Cerebellar cortex (tissue), 1 donor: Measurements from ENCODE around the gene MYOD1.
A peak's percentile ranks its signal among the peaks of the same experiment; 100 is the strongest.

Source experiments
- DNase-seq: peaks from one replicate; pipeline ENCODE4 v3.0.0-alpha.2; 2015; ENCODE audit warnings: low spot score

The MYOD1 gene

DNA sequence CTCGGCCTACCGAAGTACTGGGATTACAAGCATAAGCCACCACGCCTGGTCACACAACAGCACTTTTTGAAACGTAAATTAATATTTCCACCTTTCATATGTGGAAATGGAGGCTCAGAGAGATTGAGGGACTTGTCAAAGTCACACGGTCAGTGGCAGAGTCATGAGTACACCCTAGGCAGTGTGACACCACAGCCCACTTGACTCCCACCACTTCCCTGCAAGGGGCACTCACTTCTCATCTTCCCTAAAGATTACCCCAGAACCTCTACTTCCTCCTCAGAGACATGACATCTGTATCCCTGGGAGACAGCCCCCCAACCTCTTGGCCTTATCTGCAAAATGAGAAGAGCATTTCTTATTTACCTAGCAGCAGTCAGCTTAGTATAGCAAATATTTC, 16.5 kb upstream of the MYOD1 start:
- DNase-seq = no peak

DNA sequence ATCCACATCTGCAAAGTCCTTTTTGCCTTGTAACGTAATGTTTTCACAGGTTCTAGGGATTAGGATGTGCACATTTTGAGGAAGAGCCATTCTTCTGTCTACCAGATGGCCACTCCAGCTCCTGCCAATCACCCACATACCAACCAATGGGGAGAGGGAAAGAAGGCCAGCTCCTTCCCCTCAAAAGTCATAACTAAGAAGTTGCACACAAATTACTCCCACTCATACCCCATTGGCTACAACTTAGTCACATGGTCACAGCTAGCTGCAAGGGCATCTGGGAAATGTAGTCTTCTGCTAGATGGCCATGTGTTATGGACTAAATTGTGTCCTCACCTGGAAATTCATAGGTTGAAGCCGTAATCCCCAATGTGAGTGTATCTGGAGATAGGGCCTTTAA, 15.4 kb upstream of the MYOD1 start:
- DNase-seq = no peak

DNA sequence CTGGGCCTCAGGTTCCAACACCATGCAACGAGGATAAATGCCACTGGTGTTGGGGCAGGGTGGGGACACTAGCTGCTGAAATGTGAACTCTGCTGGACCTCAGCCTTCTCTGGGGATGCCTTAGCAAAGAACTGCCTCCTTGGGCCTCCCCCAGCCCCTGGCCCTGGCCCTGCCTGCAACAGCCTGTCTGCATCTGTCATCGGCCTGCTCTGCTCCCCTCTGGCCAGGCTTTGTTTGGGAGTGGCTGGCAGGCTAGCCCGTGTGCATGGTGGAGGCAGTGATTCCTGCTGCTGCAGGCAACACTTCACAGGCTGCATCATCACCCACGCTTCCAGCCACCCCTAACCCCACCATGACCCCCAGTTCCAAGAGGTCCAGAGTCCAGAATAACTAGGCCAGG, 11.5 kb upstream of the MYOD1 start:
- no peak for DNase-seq

DNA sequence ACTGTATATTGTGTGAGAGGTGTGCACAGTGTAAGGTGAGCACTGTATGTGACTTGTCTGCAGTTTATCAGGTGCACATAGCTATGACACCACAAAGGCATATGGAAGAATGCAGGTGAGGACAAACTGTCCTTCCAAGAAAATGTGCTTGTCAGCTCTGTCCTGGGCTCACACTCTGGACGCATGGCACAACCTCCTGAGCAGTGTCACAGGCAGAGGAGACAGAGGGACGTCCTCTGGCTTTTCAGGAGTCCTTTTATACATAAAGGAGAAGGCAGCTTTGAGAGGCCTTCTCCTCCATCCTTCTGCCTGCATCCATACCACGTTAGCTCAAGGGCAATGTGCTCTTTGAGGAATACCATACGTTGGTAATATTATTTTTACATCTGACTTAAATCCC, 7.5 kb upstream of the MYOD1 start:
- DNase-seq = no peak

DNA sequence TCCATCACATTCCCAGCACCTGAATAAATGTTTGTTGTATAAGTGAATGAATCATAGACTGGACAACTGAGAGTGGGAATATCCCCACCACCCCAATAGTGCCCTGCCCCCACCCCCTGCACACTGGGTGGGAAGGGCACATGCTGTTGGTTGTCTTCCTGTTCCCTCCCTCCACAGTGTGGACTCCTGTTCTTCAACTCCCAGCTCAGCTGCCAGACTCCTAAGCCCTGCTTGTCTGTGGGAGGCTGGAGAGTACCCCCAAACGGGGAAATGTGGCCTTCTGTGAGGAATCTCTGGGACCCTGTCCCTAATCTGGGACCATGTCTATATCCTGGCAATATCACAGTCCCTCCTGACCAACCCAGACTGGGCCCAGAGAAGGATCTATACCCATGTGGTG, 5.5 kb upstream of the MYOD1 start:
- no peak for DNase-seq

DNA sequence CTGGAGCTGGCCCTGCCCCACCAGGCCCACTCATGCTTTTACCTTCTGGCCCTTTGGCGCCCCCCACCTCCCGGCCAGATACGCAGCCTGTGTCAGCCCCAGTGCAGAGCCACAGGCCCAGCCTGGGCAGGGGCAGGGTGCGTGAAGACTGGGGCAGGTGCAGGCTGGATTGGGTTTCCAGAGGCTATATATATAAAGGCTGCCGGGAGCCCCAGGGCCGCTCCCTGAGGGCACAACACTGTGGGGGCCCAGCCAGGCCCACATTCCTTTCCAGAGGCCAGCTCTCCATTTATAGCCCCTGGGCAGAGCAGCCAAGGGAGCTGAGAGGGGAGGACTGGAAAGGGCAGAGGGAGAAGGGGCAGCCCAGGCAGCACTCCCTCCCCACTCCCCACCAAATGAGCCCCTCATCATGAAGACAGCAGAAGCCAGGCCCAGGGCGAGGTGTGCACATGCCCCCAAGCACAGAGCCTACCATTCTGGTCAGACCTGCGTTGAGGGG, 5.0 kb upstream of the MYOD1 start:
- DNase-seq = no peak

DNA sequence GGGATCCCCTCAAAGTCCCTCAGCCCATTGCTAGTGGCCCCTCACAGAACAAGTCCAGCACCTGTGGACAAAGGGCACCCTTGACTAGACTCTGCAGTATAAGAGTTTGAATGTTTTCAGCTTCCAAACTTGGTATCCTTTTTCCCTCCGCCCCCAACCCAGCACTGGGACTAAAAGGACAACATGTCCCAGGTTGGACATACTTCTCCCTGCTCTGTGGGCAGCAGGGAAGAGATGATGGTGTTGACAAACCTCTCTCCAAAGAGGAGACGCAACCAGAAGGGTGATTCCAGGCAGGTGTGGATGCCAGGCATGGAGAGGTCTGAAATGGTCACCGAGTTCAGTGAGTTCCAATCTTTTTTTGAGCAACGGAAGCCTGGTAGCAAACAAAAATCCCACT, 4.5 kb upstream of the MYOD1 start:
- no peak for DNase-seq

DNA sequence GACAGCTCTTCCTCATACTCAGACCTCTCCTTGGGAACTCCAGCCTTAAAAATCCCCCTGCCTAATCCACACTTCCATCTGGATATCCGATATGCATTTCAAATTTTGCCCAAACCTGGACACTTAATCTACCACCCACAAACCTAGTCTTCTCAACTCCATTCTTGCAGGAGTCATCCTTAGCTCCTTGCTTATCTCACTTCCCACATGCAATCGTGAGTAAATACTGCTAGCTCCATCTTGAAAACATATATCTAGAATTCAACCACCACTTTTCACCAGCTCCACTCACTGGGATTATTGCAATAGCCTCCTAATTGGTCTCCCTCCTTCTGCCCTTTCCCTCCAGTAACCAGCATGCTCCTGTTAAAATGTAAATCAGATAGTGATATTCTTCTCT, 2.6 kb upstream of the MYOD1 start:
- no peak for DNase-seq

DNA sequence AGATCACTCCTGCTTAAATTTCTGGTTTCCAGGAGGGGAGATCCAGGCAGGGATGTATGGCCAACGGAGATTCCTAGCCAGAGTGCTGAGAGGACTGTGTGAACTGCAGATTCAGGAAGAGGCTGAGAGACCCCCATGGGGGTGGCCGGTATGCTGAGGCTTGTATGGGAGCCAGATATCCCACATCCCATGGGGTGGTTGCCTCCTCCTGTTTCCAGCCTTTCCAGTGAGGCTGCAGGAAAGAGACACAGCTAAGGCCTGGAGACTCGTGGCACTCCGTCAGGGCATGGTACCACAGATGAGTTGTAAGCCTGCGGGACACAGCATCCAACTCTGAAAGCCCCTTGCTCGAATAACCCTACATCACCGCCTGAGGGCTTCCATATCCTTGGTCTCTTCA, 1.4 kb upstream of the MYOD1 start:
- no peak for DNase-seq

DNA sequence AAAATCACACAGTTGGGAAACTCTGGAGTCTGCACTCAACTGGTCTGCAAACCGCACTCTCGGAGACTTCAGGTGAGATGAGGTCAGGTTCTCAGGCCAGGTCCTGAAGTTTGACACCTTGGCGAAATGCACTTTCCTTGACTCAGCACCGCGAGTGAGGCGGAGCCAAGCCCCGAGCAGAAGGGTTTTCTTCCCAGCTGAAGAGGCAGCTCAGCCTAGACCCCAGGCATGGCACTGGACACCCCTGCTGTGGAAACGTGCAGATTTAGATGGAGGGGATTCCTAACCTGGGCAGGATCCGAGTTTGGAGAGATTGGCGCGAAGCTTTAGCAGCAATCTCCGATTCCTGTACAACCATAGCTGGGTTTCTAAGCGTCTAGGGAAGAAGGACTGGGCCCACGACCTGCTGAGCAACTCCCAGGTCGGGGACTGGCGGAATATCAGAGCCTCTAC, 835 bp upstream of the MYOD1 start:
- no peak for DNase-seq

DNA sequence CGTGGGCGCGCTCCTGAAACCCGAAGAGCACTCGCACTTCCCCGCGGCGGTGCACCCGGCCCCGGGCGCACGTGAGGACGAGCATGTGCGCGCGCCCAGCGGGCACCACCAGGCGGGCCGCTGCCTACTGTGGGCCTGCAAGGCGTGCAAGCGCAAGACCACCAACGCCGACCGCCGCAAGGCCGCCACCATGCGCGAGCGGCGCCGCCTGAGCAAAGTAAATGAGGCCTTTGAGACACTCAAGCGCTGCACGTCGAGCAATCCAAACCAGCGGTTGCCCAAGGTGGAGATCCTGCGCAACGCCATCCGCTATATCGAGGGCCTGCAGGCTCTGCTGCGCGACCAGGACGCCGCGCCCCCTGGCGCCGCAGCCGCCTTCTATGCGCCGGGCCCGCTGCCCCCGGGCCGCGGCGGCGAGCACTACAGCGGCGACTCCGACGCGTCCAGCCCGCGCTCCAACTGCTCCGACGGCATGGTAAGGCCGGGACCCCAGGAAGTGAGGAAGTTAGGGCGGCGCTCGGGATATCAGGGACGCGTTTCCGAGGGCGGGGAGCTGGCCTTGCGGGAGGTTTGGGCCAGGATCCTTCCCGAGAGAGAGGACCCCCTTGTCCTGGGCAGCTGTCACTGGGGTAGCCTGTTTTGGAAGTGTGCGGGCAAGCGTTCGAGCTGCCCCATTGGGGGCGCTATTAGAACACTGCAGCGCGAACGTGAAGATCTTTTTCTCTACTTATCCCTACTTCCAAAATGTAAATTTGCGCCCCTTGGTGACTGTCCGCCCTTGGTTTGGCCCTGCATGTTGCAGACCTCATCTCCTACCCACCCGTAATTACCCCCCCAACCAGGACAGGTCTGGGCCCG, 796 bp downstream of the MYOD1 start:
- no peak for DNase-seq

DNA sequence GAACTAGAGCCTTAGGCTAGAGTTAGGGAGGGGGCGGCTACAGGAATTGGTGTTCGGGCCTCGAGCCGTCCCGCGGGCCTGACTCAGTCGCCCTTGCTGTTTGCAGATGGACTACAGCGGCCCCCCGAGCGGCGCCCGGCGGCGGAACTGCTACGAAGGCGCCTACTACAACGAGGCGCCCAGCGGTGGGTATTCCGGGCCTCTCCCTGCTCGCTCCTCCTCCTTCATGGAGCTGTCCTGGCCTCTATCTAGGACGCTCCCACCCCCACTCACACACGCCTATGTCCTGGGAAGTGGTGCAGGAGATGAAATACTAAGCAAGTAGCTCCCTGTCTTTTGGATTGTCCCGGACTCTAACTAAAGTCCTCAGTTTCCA, 1.4 kb downstream of the MYOD1 start:
- no peak for DNase-seq

DNA sequence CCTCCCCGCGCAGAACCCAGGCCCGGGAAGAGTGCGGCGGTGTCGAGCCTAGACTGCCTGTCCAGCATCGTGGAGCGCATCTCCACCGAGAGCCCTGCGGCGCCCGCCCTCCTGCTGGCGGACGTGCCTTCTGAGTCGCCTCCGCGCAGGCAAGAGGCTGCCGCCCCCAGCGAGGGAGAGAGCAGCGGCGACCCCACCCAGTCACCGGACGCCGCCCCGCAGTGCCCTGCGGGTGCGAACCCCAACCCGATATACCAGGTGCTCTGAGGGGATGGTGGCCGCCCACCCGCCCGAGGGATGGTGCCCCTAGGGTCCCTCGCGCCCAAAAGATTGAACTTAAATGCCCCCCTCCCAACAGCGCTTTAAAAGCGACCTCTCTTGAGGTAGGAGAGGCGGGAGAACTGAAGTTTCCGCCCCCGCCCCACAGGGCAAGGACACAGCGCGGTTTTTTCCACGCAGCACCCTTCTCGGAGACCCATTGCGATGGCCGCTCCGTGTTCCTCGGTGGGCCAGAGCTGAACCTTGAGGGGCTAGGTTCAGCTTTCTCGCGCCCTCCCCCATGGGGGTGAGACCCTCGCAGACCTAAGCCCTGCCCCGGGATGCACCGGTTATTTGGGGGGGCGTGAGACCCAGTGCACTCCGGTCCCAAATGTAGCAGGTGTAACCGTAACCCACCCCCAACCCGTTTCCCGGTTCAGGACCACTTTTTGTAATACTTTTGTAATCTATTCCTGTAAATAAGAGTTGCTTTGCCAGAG, 2.0 kb downstream of the MYOD1 start:
- DNase-seq = no peak

DNA sequence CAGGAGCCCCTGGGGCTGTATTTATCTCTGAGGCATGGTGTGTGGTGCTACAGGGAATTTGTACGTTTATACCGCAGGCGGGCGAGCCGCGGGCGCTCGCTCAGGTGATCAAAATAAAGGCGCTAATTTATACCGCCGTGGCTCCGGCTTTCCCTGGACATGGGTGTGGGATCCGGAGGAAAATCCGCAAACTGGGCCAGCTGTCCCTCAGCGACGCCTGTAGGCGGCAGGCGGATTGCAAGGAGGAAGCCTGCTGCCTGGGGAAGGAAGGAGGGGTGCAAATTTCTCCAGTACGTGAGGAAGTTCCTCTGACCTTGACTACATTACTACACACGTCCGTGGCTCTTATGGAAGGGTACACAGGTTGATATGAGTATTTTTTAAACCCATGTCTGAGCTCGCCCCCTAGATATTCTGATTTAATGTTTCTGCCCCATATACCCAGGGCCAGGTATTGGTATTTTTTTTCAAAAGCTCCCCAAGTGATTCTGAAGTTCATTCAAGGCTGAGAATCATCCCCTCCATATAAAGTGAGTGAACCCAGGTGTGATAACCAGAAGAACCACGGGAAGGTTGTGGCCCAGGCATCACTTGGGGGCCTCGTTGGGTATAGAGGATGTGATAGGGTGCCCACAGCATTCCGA, 2.8 kb downstream of the MYOD1 start:
- peak; percentile 55 for DNase-seq

DNA sequence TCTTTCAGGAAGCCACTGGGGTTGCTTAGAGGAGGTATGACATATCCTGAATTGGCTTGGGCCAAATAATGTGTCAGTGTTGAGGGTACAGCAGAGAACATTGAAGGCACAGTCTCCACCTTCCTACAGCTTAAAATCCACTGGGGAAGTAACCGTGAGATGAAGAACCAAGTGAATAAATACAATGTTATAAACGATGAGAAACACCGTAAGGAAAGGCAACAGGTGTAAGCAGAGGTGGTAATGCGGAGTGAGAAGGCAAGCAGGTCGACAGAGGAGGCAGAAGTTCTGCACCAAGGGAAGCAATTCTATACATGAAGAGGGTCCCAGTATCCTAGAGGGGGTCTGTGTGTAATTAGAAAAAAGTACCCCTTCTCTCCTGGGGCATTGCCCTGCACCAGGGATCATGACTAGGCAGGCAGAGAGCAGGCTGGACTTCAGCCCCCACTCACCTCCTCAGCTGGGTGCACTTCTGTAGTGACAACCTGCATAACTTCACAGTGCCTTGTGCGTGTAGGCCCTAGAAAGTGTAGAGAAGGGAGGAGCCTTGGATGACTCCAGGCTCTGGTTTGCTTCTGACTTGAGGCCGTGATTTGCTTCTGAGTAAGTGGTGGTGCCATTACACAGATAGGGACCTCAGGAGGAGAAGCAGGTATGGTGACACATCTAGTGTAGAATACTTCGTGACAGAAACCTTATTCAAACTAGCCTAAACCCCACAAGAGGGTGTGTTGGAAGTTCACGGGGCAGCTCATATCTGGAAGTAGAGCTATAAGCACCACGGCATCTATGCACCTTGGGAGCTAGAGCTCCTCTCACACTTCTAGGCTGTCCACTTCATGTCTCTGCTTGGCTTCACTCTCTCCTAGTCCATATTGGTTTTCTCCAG, 4.9 kb downstream of the MYOD1 start:
- no peak for DNase-seq

DNA sequence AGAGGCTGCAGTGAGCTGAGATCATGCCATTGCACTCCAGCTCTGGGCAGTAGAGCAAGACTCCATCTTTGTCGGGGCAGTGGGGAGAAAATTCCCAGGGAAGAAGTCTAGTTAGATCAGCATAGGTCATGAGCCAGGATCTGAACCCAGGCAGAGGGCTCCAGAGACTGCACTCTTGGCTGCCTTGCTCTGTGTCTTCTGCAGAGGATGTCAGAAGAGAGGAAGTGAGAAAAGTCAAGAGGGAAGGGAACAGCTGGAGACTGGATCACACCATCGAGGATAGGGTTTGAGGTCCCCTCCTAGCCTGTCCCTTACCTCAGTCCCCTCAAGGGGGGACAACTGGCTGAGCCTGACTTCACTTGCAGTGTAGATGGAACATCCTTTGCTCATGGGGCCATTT, 5.8 kb downstream of the MYOD1 start:
- DNase-seq = no peak

DNA sequence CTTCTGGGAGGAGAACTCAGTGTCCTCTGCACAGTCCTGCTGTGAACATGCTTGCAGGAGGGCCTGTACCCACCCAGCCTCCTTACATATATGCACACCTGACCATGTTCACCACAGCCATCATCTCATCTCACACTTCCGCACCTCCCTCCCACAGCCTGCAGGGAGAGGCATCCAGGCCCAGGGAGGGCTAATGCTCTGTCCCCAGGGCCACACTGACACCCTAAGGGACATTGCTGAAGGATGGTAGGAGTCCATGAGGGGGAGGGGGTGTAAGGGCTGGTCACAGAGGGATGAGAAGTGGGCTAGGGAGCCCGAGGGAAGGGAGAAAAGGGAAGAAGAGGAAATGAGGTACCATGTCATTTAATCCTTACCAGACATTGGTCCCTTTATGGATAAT, 10.8 kb downstream of the MYOD1 start:
- no peak for DNase-seq

DNA sequence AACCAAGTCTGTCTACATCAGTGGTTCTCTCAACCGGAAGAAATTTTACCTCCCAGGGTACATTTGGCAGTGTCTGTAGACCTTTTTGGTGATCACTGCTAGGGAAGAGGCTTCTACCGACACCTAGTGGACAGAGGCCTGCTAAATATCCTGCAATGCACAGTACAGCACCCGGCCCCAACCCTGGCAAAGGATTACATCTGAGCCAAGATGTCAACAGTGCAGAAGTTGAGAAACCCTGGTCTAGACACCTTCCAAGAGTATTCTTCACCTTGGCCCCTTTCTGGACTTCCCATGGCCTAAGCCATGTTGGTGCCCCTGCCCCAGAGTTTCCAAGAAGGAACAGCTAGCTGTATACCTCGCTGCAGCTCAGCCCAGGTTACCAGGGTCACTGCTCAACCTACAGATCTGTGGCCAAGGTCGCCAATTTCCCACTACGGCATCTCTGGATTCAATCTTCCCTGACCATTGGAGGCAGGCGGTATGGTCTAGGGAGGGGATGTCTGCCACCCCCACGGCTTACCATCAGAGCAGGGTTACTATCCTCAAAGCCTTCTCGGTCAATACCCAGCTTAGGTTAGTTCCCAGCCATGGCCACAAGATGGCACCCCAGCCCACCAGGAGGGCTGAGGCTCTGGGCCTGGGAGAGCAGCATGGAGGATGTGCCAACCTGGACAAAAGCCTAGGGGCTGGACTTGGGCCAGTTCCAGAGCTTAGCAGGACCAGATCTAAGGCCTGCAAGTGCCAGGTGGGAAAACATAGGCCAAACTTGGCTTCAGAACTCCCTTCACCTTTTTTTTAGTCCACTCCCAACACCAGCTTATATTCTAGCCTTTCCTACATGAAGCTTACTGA, 11.5 kb downstream of the MYOD1 start:
- DNase-seq = peak; percentile 99

DNA sequence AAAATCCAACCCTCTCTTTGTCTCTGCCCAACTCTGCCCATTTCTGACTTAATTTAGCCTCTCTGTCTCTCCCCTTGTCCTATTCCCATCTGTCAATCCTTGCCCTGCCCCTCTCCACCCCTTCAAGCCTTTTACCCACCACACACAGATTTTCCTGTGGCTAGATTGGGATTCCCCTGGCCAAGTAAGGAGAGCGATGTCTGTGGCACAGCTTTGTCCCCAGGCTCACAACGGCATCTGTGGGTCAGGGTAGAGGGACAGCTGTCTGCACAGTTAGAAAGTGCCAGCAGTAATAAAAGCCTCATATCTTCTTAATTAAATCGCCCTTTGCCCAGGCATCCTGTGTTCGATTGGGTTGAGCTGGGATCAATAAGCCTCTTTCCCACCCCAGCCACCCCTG, 13.9 kb downstream of the MYOD1 start:
- DNase-seq = no peak

DNA sequence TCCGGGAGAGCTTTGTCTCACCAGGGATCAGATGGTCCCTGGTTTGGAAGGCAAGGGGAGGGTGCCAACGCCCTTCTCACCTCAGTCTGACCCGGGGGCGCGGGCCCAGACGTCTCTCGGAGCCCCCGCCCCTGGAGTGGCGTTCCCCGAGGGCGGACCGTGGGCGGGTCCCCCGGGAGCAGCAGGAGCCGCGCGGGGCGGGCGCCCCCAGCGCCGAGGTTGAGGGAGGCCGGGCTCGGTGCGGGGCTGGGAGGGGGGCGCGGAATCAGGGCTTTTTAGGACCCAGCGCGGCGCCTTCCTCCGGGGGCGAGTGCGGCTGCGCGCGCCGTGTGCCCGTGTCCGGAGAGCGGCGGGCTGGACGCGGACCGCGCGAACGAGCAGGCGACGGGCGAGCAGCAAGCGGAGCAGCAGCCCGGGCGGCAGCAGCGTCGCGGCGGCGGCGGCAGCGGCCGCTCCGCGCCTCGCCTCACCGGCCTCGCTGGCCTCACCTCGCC, 15.1 kb downstream of the MYOD1 start, which contains the start of gene KCNC1:
Gene KCNC1 (plus strand): TSS at position 364 of the 494 bp plus-strand sequence. CDS start 1,222 bp downstream, outside the sequence.
- DNase-seq = peak; percentile 78
